Keratinocyte (primary cell): Measurements from ENCODE around the gene COX6B1. TPM values are rescaled to one million over a fixed set of nuclear protein-coding genes. Genes with fewer than 3 reads are reported as not detected.

Source experiments
- DNase-seq: peaks from one replicate; pipeline ENCODE4 v3.0.0-alpha.2; 2011; ENCODE audit warnings: low read depth, missing footprints, low spot score
- FAIRE-seq: peaks from 2 replicates; lab custom pipeline; 2011; peaks lifted over from hg19 to GRCh38; lab: Jason Lieb, UNC
- H2AFZ ChIP-seq: 2 replicates; pipeline ENCODE4 v1.6.0; 2012; ENCODE audit warnings: low read length, control low read depth, inconsistent platforms; ENCODE audit not compliant: control insufficient read depth
- H3K27ac ChIP-seq: 2 replicates; pipeline ENCODE4 v1.5.1; 2011; ENCODE audit warnings: low read length; ENCODE audit not compliant: control insufficient read depth, insufficient read depth
- H3K27me3 ChIP-seq: 3 replicates; pipeline ENCODE4 v1.6.0; 2011; ENCODE audit warnings: low read length; ENCODE audit not compliant: control insufficient read depth, insufficient read depth; ENCODE audit errors: extremely low read depth
- H3K36me3 ChIP-seq, 2 experiments: 2 replicates in 1 of 2; 3 replicates in 1 of 2; pipeline ENCODE4 v1.5.1; 2011; ENCODE audit warnings: low read length in 2 of 2, mild to moderate bottlenecking in 1 of 2; ENCODE audit not compliant: control insufficient read depth in 2 of 2, insufficient read depth in 2 of 2; ENCODE audit errors: extremely low read depth in 1 of 2
- H3K4me1 ChIP-seq: 3 replicates; pipeline ENCODE4 v1.5.1; 2011; ENCODE audit warnings: low read length; ENCODE audit not compliant: control insufficient read depth, insufficient read depth; ENCODE audit errors: extremely low read depth
- H3K4me2 ChIP-seq: 3 replicates; pipeline ENCODE4 v1.6.0; 2011; ENCODE audit warnings: low read depth, low read length; ENCODE audit not compliant: control insufficient read depth, insufficient read depth; ENCODE audit errors: extremely low read depth
- H3K4me3 ChIP-seq, 3 experiments: fragments of 200-600 bp in 1 of 3; sonication (generic) in 1 of 3; 2 replicates in 2 of 3; 3 replicates in 1 of 3; pipeline ENCODE4 v1.5.1; 2011 to 2016; ENCODE audit warnings: low read length in 3 of 3, mild to moderate bottlenecking in 3 of 3, control low read depth in 2 of 3, inconsistent platforms in 1 of 3, low read depth in 1 of 3, mixed read lengths in 1 of 3, mixed run types in 1 of 3, moderate library complexity in 1 of 3; ENCODE audit not compliant: control insufficient read depth in 2 of 3, insufficient read depth in 2 of 3; ENCODE audit errors: extremely low read depth in 1 of 3
- H3K79me2 ChIP-seq: 2 replicates; pipeline ENCODE4 v1.6.0; 2012; ENCODE audit warnings: low read length; ENCODE audit not compliant: control insufficient read depth, insufficient read depth
- H3K9ac ChIP-seq: 3 replicates; pipeline ENCODE4 v1.6.0; 2011; ENCODE audit warnings: low read length; ENCODE audit not compliant: control insufficient read depth, insufficient read depth; ENCODE audit errors: extremely low read depth
- H3K9me1 ChIP-seq: 3 replicates; pipeline ENCODE4 v1.6.0; 2011; ENCODE audit warnings: low read length; ENCODE audit not compliant: control insufficient read depth, insufficient read depth; ENCODE audit errors: extremely low read depth
- H3K9me3 ChIP-seq: 2 replicates; pipeline ENCODE4 v1.5.1; 2012; ENCODE audit warnings: low read depth, low read length; ENCODE audit not compliant: control insufficient read depth
- H4K20me1 ChIP-seq: 3 replicates; pipeline ENCODE4 v1.6.0; 2011; ENCODE audit warnings: low read length; ENCODE audit not compliant: control insufficient read depth, insufficient read depth; ENCODE audit errors: extremely low read depth
- EZH2 ChIP-seq: IDR thresholded peaks from one replicate; pipeline ENCODE4 v1.6.1; 2012; ENCODE audit warnings: inconsistent platforms, mild to moderate bottlenecking, low read length, moderate library complexity
- dilution Hi-C: fragments of 300-500 bp; cut with MboI; formaldehyde crosslinking; loops from one replicate; pipeline ENCODE4 v1.7.0; 2020; ENCODE audit warnings: low sequenced_read_pairs; ENCODE audit not compliant: extremely low pct_ligation_motif_present
- polyA plus RNA-seq, 5 experiments: library from polyadenylated mRNA; depleted of rRNA in 3 of 5; stranded (reverse) in 3 of 5; stranded (forward) in 1 of 5; unstranded in 1 of 5; fragments of >200 nt; gene quantifications; 1 replicate in 1 of 5; 2 replicates in 3 of 5; 3 replicates in 1 of 5; pipeline versions ENCODE4 v1.2.1 to v1.2.3, GENCODE V29; 2011 to 2012; ENCODE audit warnings: missing spikeins in 2 of 5, low read depth in 1 of 5, low replicate concordance in 1 of 5
- TF ChIP-seq, protein P1 (sequence below), 3 experiments: IDR thresholded peaks in 1 of 3; conservative IDR thresholded peaks in 1 of 3; optimal IDR thresholded peaks in 1 of 3; 2 replicates in 2 of 3; 3 replicates in 1 of 3; pipeline versions ENCODE3 to v1.5.1; 2011; ENCODE audit warnings: low read length in 3 of 3, mild to moderate bottlenecking in 3 of 3, moderate library complexity in 2 of 3, control low read depth in 1 of 3, inconsistent platforms in 1 of 3; ENCODE audit not compliant: insufficient read depth in 2 of 3; ENCODE audit errors: extremely low read depth in 1 of 3

COX6B1 gene
- polyA plus RNA-seq, 1 donor (not counting 4 experiments of a cell fraction or from before 2014, with no cell fraction given) = 509 TPM

DNA sequence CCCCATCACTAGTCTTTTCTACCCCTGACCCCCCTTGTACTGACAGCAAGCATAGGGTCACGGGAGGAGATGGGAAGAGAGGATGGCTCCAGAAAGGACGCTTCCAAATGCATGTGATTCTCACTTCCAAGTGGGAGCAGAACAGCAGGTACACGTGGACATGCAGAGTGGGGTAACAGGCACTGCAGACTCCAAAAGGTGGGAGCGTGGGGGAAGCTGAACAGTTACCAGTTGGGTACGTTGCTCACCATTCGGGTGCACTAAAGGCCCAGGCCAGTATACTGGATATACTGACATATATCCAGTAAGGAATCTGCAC lies 8.8 kb upstream of the COX6B1 start:
- H3K27ac ChIP-seq = no peak overlapping the region
- FAIRE-seq = no peak
- no peaks in the 10 kb centered on the region for H3K79me2 ChIP-seq

DNA sequence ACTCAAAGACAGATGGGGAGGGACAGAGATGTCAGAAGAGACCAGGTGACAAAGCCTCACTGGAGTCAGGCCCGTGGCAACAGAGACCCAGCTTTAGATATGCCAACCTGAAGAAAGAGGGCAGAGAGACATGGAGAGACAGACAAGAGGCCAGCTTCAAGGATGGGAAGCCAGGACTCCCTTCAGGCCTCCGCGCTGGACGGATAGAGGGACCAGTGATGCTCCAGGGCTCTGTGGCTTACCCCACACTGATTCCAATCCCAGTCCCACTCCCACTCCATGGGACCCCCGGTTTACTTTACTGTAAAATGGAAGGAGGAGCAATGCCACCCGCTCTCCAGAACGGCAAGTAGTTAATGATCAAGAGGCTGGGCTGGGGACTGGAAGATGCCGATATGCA lies 8.3 kb upstream of the COX6B1 start:
- TF ChIP-seq EZH2 = no peak
- TF ChIP-seq, protein P1, sequence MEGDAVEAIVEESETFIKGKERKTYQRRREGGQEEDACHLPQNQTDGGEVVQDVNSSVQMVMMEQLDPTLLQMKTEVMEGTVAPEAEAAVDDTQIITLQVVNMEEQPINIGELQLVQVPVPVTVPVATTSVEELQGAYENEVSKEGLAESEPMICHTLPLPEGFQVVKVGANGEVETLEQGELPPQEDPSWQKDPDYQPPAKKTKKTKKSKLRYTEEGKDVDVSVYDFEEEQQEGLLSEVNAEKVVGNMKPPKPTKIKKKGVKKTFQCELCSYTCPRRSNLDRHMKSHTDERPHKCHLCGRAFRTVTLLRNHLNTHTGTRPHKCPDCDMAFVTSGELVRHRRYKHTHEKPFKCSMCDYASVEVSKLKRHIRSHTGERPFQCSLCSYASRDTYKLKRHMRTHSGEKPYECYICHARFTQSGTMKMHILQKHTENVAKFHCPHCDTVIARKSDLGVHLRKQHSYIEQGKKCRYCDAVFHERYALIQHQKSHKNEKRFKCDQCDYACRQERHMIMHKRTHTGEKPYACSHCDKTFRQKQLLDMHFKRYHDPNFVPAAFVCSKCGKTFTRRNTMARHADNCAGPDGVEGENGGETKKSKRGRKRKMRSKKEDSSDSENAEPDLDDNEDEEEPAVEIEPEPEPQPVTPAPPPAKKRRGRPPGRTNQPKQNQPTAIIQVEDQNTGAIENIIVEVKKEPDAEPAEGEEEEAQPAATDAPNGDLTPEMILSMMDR (optimal IDR thresholded peaks at IDR 0.05 in 1 of 3, IDR thresholded peaks at IDR 0.05 in 1 of 3, conservative IDR thresholded peaks at IDR 0.05 in 1 of 3; ENCODE audit: extremely low read depth in 1 of 3, insufficient read depth in 2 of 3, low read length in 3 of 3) = no peak
- H2AFZ ChIP-seq = no peak overlapping the region
- no peak overlapping the region for H3K4me3 ChIP-seq
- H3K4me1 ChIP-seq = peaks cover 10% of the 10 kb centered on the region
- H3K4me2 ChIP-seq = no peak overlapping the region
- DNase-seq (no peak), FAIRE-seq (no peak)
- H3K79me2 ChIP-seq = no peaks in the 10 kb centered on the region
- H3K27ac ChIP-seq = no peak overlapping the region
- H4K20me1 ChIP-seq = no peaks in the 10 kb centered on the region
- no peaks in the 10 kb centered on the region for H3K9me3 ChIP-seq
- no peak overlapping the region for H3K9ac ChIP-seq
- no peaks in the 10 kb centered on the region for H3K9me1 ChIP-seq
- peaks cover 12 to 15% of the 10 kb centered on the region in 2 experiments for H3K36me3 ChIP-seq
- no peaks in the 10 kb centered on the region for H3K27me3 ChIP-seq
- dilution Hi-C loops = no loop called here

More for the DNA sequence above, 8.8 kb upstream of the COX6B1 start:
- no peaks in the 10 kb centered on the region for H3K9me1 ChIP-seq
- no peak overlapping the region for H3K4me2 ChIP-seq
- H4K20me1 ChIP-seq = no peaks in the 10 kb centered on the region
- H3K9me3 ChIP-seq = no peaks in the 10 kb centered on the region
- no peaks in the 10 kb centered on the region for H3K27me3 ChIP-seq
- TF ChIP-seq EZH2 = no peak
- TF ChIP-seq, protein P1 (optimal IDR thresholded peaks at IDR 0.05 in 1 of 3, IDR thresholded peaks at IDR 0.05 in 1 of 3, conservative IDR thresholded peaks at IDR 0.05 in 1 of 3; ENCODE audit: extremely low read depth in 1 of 3, insufficient read depth in 2 of 3, low read length in 3 of 3) = no peak
- no peak overlapping the region for H2AFZ ChIP-seq
- H3K4me1 ChIP-seq = peaks cover 8% of the 10 kb centered on the region
- dilution Hi-C loops = no loop called here
- H3K9ac ChIP-seq = no peak overlapping the region
- peaks cover 12 to 15% of the 10 kb centered on the region in 2 experiments for H3K36me3 ChIP-seq
- no peak for DNase-seq
- H3K4me3 ChIP-seq = no peak overlapping the region
